Astrocyte (in vitro differentiated cells and primary cell): ENCODE measurements around the gene KCNQ5.

Source experiments
- EZH2 ChIP-seq: IDR thresholded peaks from 2 replicates; pipeline ENCODE4 v1.6.1; 2012; ENCODE audit warnings: mild to moderate bottlenecking, low read length, inconsistent platforms; ENCODE audit not compliant: insufficient read depth
- TF ChIP-seq, protein P1 (sequence below): IDR thresholded peaks from 2 replicates; pipeline ENCODE4 v1.5.1; 2011; ENCODE audit warnings: low read depth, mild to moderate bottlenecking, inconsistent platforms, low read length, moderate library complexity; ENCODE audit not compliant: insufficient read depth

- TF ChIP-seq, protein P1, sequence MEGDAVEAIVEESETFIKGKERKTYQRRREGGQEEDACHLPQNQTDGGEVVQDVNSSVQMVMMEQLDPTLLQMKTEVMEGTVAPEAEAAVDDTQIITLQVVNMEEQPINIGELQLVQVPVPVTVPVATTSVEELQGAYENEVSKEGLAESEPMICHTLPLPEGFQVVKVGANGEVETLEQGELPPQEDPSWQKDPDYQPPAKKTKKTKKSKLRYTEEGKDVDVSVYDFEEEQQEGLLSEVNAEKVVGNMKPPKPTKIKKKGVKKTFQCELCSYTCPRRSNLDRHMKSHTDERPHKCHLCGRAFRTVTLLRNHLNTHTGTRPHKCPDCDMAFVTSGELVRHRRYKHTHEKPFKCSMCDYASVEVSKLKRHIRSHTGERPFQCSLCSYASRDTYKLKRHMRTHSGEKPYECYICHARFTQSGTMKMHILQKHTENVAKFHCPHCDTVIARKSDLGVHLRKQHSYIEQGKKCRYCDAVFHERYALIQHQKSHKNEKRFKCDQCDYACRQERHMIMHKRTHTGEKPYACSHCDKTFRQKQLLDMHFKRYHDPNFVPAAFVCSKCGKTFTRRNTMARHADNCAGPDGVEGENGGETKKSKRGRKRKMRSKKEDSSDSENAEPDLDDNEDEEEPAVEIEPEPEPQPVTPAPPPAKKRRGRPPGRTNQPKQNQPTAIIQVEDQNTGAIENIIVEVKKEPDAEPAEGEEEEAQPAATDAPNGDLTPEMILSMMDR = no peak
- TF ChIP-seq EZH2 = no peak
These were observed 611.2 kb downstream of the KCNQ5 start for GRCh38 chr6:73233048-73233447.
